Breast epithelium (tissue), 3 donors: ENCODE results near the gene VASP.

ENCODE experiments used
- POLR2A ChIP-seq: fragments of 450-650 bp; IDR thresholded peaks from one replicate; pipeline ENCODE4 v1.6.1; 2016; ENCODE audit warnings: antibody characterized with exemption, mild to moderate bottlenecking, moderate library complexity
- POLR2AphosphoS5 ChIP-seq, 3 donors: sonication (generic); formaldehyde crosslinking; IDR thresholded peaks; one replicate each; pipeline ENCODE4 v1.6.1; 2017; ENCODE audit warnings: antibody characterized with exemption in 3 of 3
- TF ChIP-seq, protein P1 (sequence below), 3 donors: fragments of 450-650 bp; IDR thresholded peaks; one replicate each; pipeline ENCODE4 v1.5.1; 2016 to 2017; ENCODE audit warnings: antibody characterized with exemption in 3 of 3, mild to moderate bottlenecking in 3 of 3, moderate library complexity in 3 of 3

DNA sequence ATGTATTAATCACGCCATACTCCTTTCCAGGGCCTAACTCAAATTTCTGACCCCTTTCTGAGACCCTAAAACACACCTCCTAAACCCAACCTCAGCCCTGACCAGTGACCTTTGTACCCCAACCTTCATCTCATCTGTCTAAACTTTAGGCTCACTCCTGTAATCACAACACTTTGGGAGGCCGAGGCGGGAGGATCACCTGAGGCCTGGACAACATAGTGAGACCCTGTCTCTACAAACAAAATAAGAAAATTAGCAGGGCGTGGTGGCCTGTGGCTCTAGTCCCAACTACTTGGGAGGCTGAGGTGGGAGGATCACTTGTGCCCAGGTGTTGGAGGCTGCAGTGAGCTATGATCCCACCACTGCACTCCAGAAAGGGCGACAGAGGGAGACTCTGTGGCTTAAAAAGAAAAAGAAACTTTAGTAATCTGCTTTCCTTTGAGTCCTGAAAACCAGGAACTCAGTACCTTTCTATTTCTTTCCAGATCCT is 15.1 kb upstream of the VASP start:
- TF ChIP-seq POLR2A (no peak), POLR2AphosphoS5 (IDR thresholded peaks at IDR 0.05) (no peak)
- TF ChIP-seq, protein P1, sequence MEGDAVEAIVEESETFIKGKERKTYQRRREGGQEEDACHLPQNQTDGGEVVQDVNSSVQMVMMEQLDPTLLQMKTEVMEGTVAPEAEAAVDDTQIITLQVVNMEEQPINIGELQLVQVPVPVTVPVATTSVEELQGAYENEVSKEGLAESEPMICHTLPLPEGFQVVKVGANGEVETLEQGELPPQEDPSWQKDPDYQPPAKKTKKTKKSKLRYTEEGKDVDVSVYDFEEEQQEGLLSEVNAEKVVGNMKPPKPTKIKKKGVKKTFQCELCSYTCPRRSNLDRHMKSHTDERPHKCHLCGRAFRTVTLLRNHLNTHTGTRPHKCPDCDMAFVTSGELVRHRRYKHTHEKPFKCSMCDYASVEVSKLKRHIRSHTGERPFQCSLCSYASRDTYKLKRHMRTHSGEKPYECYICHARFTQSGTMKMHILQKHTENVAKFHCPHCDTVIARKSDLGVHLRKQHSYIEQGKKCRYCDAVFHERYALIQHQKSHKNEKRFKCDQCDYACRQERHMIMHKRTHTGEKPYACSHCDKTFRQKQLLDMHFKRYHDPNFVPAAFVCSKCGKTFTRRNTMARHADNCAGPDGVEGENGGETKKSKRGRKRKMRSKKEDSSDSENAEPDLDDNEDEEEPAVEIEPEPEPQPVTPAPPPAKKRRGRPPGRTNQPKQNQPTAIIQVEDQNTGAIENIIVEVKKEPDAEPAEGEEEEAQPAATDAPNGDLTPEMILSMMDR (IDR thresholded peaks at IDR 0.05) = no peak
